H54 (cell line): ENCODE measurements around the gene MPP4.

Experiments
- DNase-seq: peaks from one replicate; pipeline ENCODE4 v3.0.0; 2011; ENCODE audit warnings: low spot score, mixed read lengths; ENCODE audit not compliant: insufficient read length
- FAIRE-seq: peaks from 3 replicates; lab custom pipeline; 2011; peaks lifted over from hg19 to GRCh38; lab: Jason Lieb, UNC
- POLR2A ChIP-seq: IDR thresholded peaks from 2 replicates; pipeline ENCODE4 v1.6.1; 2011; ENCODE audit warnings: low read depth, mild to moderate bottlenecking, low read length

MPP4 gene, protein sequence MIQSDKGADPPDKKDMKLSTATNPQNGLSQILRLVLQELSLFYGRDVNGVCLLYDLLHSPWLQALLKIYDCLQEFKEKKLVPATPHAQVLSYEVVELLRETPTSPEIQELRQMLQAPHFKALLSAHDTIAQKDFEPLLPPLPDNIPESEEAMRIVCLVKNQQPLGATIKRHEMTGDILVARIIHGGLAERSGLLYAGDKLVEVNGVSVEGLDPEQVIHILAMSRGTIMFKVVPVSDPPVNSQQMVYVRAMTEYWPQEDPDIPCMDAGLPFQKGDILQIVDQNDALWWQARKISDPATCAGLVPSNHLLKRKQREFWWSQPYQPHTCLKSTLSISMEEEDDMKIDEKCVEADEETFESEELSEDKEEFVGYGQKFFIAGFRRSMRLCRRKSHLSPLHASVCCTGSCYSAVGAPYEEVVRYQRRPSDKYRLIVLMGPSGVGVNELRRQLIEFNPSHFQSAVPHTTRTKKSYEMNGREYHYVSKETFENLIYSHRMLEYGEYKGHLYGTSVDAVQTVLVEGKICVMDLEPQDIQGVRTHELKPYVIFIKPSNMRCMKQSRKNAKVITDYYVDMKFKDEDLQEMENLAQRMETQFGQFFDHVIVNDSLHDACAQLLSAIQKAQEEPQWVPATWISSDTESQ

DNA sequence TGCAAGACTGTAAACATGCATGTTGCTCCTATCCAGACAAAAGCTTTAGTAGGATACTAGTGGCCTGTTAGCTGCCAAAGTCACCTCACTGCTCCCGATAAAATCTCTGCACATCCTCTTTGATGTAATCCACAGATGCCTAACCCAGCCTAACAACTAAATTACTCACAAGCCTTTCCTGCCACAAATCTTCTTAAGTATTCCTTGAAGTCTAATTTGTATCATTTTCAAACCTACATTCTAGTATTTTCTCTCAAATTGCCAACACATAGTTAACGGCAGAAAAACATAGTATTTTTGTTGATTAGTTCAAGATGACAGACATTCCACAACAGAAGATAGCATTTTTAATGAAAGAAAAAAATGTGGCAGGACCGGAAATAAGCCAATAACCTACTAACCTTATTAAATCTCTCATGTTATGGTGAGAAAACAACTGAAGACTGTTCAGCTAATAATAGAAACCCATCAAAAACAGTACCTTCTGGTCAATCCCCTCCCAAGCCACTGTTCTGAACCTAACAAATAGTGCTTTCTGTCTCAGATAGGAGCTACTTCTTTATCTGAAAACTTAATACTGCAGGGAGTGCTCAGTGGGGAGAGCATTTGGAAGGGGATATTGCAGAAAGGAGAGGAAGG, at the start of gene MPP4:
Gene MPP4 (minus strand): TSS at position 57 of the 639 bp plus-strand sequence. CDS start 4,690 bp downstream, outside the sequence.
- no peak for DNase-seq
- peak; percentile 84 for FAIRE-seq
- TF ChIP-seq POLR2A: no peak

GRCh38 chr2:201746551-201746950, 48.1 kb upstream of the MPP4 start:
- FAIRE-seq (no peak), DNase-seq (no peak)
- TF ChIP-seq POLR2A: no peak

- DNase-seq: no peak
- TF ChIP-seq POLR2A: no peak
- peak; percentile 62 for FAIRE-seq
These were observed 37.0 kb upstream of the MPP4 start for GRCh38 chr2:201735486-201735885.

GRCh38 chr2:201734111-201734510, 35.7 kb upstream of the MPP4 start:
- FAIRE-seq (no peak), DNase-seq (no peak)
- no peak for TF ChIP-seq POLR2A

GRCh38 chr2:201733544-201733943, 35.1 kb upstream of the MPP4 start:
- TF ChIP-seq POLR2A: no peak
- no peak for DNase-seq
- FAIRE-seq: peak; percentile 61

DNA sequence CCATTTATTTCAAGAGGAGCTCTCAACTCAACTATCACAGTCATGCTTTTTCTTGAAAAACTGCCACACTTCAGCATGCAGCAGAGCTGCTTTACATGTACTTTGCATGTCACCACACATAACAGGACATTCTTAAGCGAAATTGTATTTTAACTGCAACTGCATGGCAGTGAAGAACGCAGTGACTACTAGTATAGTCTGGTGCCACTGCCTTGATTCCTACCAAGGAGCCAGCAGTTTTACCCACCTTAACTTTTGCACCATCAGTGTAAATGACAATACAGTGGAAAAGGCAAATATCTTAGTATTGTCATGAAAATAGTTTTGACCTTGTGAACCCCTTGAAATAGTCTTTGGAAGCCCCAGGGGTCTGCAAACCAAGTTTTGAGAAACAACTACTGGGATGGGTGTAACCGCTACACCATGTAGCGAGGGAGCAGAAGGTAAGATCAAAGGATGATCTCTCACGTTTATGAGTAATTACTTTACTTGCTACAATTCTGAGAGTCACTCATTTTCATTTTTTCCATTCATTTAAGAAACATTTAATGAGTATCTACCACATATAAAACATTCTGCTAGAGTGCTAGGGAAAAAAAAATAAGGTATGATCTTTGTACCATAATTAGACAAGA, 32.3 kb upstream of the MPP4 start:
- no peak for TF ChIP-seq POLR2A
- FAIRE-seq: no peak
- no peak for DNase-seq

DNA sequence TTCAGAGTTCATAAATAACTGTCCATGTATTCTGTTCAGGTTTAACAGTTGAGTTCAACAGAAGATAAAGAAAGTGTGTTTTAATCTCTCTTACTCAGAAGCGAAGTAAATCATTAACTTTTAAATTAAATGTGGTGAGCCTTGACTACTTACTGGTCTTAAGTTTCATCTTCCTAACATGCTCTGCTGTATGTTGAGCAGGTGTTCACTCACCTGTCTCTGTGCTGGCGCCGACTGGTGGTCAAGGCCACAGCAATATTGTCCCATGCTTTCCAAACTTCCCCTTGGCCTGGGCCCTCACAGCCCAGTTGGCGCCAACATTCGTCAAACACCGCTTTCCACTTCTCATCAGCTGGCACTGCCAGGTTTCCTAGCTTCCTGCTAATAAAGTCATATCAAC, 17.0 kb upstream of the MPP4 start:
- DNase-seq (no peak), FAIRE-seq (no peak)
- TF ChIP-seq POLR2A: no peak

GRCh38 chr2:201712726-201713125, 14.3 kb upstream of the MPP4 start:
- TF ChIP-seq POLR2A: no peak
- FAIRE-seq: no peak
- no peak for DNase-seq

GRCh38 chr2:201709747-201710146, 11.3 kb upstream of the MPP4 start:
- TF ChIP-seq POLR2A: no peak
- FAIRE-seq (no peak), DNase-seq (no peak)

- no peak for TF ChIP-seq POLR2A
- FAIRE-seq (no peak), DNase-seq (no peak)
These were observed 10.6 kb upstream of the MPP4 start for GRCh38 chr2:201709049-201709448.

DNA sequence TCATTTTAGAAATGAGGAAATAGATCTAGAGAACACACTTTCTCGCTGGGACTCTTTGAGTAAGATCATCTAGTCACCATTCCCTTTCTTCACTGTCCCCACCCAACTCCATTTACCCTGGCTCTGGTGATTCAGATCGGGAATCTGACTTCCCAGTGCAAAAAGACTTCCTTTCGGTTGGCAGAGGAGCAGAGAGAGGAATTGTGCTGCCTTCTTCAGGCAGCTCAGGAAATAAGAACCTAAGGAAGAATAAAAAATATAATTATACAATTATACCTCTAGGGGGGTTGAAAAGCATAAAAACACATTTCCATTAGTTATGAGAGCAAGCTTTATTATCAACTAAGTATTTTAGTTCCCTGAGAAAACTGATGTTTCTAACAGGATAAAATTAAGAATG, 9.3 kb upstream of the MPP4 start:
- FAIRE-seq: peak; percentile 53
- no peak for DNase-seq
- no peak for TF ChIP-seq POLR2A

GRCh38 chr2:201707142-201707541, 8.7 kb upstream of the MPP4 start:
- FAIRE-seq (no peak), DNase-seq (no peak)
- no peak for TF ChIP-seq POLR2A

- no peak for DNase-seq
- no peak for TF ChIP-seq POLR2A
- FAIRE-seq: peak; percentile 74
These were observed 6.1 kb upstream of the MPP4 start for GRCh38 chr2:201704536-201704935.

DNA sequence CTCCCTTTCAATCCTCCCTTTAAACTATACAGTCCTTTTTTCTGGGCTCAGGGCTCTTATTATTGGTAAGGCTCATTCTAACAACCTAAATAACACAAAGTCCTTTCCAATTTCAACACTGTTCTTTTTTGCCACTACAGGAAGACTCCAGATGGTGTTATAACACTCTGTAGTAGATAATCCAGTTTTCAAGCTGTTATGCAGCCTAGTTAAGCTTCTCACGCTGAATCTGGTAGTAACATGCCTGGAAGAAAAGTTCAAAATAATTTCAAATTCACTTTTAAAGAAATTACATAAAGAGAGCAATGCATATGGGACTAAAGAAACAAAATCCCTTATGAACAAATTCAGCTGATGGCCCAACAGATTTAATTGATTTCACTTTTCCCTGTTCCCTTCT, 3.2 kb upstream of the MPP4 start:
- no peak for DNase-seq
- no peak for FAIRE-seq
- TF ChIP-seq POLR2A: no peak
